ENCODE measurements around the gene TTC14. TPM values are rescaled to one million over a fixed set of nuclear protein-coding genes. Genes with fewer than 3 reads are reported as not detected.

TTC14 gene
- total and polyA plus RNA-seq, 2 of the 13 experiments (the other 11 are each of a cell fraction or from before 2014, with no cell fraction given): 28.1 to 35.9 TPM

DNA sequence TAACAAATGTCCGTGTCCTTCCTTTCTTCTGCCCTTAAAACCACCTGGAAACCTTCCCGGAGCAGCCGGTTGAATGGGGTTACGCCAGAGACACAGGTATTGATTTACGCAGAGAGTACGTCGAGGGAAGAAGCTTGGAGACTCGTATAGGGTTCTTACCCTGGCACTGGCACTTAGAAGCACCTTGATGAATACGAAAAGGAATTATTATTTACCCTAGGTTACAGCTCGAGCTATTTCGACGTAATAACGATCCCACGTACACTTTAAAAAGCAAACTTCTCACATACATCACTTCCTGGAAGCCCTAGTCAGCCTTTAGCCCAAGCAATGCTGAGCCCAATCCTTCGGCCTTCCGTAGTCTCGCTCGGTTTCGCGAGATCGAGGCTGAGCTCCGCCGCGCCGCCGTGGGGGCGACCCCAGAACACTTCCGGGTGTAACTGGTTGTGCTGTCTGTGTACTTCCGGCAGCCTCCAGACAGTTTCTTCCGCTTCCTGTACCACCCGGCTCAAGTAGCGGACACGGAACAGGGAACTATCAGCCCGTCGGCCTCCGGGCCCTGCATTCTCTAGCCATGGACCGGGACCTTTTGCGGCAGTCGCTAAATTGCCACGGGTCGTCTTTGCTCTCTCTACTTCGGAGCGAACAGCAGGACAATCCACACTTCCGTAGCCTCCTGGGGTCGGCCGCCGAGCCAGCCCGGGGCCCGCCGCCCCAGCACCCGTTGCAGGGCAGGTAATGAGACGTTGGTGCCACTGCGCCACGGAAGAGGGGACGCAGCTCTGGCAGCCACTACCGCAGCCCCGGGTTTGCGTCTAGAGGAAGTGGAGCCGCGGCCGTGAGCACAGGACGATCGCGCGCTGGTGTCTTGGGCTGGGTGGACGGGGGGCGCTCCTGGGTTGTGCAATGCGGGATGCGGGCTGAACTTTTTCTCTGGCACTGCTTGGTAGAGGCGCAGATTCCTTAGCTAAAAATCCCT is at the start of gene TTC14 (continued):
- TF ChIP-seq ZNF280B (CRISPR knock-in tag; IDR thresholded peaks at IDR 0.05; ENCODE audit: borderline replicate concordance) (no peak), ZNF569 (CRISPR knock-in tag; IDR thresholded peaks at IDR 0.05; ENCODE audit: borderline replicate concordance) (no peak), ZNF230 (CRISPR knock-in tag; IDR thresholded peaks at IDR 0.05) (no peak; the same call in 1 of the 2 replicates), ZNF549 (CRISPR knock-in tag; IDR thresholded peaks at IDR 0.05) (no peak), RXRB (CRISPR knock-in tag; IDR thresholded peaks at IDR 0.05; ENCODE audit: borderline replicate concordance) (peak; percentile 66), STAT5B (CRISPR knock-in tag; IDR thresholded peaks at IDR 0.05) (no peak), PHB2 (IDR thresholded peaks at IDR 0.05; ENCODE audit: partially characterized antibody) (no peak), TBL1XR1 (IDR thresholded peaks at IDR 0.05; ENCODE audit: borderline replicate concordance, low read length, partially characterized antibody) (peak; percentile 14), ZNF572 (CRISPR knock-in tag; IDR thresholded peaks at IDR 0.05) (peak; percentile 74; the same call in 1 of the 2 replicates), FOXC1 (CRISPR knock-in tag; IDR thresholded peaks at IDR 0.05; ENCODE audit: borderline replicate concordance) (0 out of 2 replicates have a peak, but pooled peaks have one; percentile 81), GFI1 (CRISPR knock-in tag; IDR thresholded peaks at IDR 0.05; ENCODE audit: borderline replicate concordance) (peak; percentile 42; the same call in 1 of the 2 replicates), ZNF274 (CRISPR knock-in tag; IDR thresholded peaks at IDR 0.05) (peak; percentile 79; the same call in 1 of the 2 replicates), MZF1 (CRISPR knock-in tag; IDR thresholded peaks at IDR 0.05; ENCODE audit: borderline replicate concordance) (no peak), BORCS8-MEF2B (CRISPR knock-in tag; IDR thresholded peaks at IDR 0.05) (peak; percentile 87; the same call in 1 of the 2 replicates), RFXAP (CRISPR knock-in tag; IDR thresholded peaks at IDR 0.05; ENCODE audit: borderline replicate concordance) (peak; percentile 30; the same call in 1 of the 2 replicates), NFYB (CRISPR knock-in tag; IDR thresholded peaks at IDR 0.05) (peak; percentile 48; the same call in 1 of the 2 replicates), PHF20 (CRISPR knock-in tag; IDR thresholded peaks at IDR 0.05) (peak; percentile 99), ZNF883 (CRISPR knock-in tag; IDR thresholded peaks at IDR 0.05; ENCODE audit: not compliant biosample characterization) (peak; percentile 12), NFIC (IDR thresholded peaks at IDR 0.05; ENCODE audit: low read length) (peak; percentile 5; the same call in 1 of the 2 replicates)
- TF ChIP-seq, protein P1, sequence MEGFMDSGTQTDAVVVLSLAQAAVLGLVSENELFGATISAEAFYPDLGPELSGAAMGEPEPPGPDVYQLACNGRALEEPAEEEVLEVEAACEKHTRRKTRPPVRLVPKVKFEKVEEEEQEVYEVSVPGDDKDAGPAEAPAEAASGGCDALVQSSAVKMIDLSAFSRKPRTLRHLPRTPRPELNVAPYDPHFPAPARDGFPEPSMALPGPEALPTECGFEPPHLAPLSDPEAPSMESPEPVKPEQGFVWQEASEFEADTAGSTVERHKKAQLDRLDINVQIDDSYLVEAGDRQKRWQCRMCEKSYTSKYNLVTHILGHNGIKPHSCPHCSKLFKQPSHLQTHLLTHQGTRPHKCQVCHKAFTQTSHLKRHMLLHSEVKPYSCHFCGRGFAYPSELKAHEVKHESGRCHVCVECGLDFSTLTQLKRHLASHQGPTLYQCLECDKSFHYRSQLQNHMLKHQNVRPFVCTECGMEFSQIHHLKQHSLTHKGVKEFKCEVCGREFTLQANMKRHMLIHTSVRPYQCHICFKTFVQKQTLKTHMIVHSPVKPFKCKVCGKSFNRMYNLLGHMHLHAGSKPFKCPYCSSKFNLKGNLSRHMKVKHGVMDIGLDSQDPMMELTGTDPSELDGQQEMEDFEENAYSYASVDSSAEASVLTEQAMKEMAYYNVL (CRISPR knock-in tag; IDR thresholded peaks at IDR 0.05; ENCODE audit: borderline replicate concordance): 0 out of 2 replicates have a peak, but pooled peaks have one; percentile 46
- TF ChIP-seq, protein P2, sequence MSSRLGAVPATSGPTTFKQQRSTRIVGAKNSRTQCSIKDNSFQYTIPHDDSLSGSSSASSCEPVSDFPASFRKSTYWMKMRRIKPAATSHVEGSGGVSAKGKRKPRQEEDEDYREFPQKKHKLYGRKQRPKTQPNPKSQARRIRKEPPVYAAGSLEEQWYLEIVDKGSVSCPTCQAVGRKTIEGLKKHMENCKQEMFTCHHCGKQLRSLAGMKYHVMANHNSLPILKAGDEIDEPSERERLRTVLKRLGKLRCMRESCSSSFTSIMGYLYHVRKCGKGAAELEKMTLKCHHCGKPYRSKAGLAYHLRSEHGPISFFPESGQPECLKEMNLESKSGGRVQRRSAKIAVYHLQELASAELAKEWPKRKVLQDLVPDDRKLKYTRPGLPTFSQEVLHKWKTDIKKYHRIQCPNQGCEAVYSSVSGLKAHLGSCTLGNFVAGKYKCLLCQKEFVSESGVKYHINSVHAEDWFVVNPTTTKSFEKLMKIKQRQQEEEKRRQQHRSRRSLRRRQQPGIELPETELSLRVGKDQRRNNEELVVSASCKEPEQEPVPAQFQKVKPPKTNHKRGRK (CRISPR knock-in tag; IDR thresholded peaks at IDR 0.05): 0 out of 2 replicates have a peak, but pooled peaks have one; percentile 49

Measured in HepG2 (cell line).